ENCODE results near the gene TK2. TPM values are rescaled to one million over a fixed set of nuclear protein-coding genes. Genes with fewer than 3 reads are reported as not detected.
"Not testable (repeated sequence)": the region's sequence is repeated elsewhere in the genome, so short reads cannot be mapped to it uniquely, and the experiment has no call there.

TK2 gene
- total RNA-seq = 10 to 100 TPM; 13.4 to 13.9 TPM

- no peaks in the 10 kb centered on the region for H3K27me3 Mint-ChIP-seq
- peak; percentile 55 for DNase-seq
- peak within 1 kb of the TSS; percentile 91 for H3K27ac Mint-ChIP-seq
- H3K4me3 Mint-ChIP-seq = peak within 1 kb of the TSS; percentile 98
- peaks cover 30% of the 10 kb centered on the region for H3K36me3 Mint-ChIP-seq (ENCODE audit: low read depth)
- ChIA-PET CTCF (interaction anchor here (2.6 to 4.9 kb wide), 3 partner anchors 14 to 40 kb away, joined by 8 to 43 read pairs (median 12); no protein-coding TSS in a partner anchor), POLR2A (interaction anchor here (0.6 to 9.9 kb wide), 6 partner anchors 10 to 54 kb away, joined by 3 to 286 read pairs (median 22); partner anchors contain the start of gene CMTM3)
- H3K4me1 Mint-ChIP-seq = peaks cover 57% of the 10 kb centered on the region
- no peaks in the 10 kb centered on the region for H3K9me3 Mint-ChIP-seq
These were observed at the start of gene TK2 for GRCh38 chr16:66549284-66550131. Gene TK2, minus strand, starts transcription at chr16:66550122. Its CDS starts 61 bp downstream, at chr16:66550061.

DNA sequence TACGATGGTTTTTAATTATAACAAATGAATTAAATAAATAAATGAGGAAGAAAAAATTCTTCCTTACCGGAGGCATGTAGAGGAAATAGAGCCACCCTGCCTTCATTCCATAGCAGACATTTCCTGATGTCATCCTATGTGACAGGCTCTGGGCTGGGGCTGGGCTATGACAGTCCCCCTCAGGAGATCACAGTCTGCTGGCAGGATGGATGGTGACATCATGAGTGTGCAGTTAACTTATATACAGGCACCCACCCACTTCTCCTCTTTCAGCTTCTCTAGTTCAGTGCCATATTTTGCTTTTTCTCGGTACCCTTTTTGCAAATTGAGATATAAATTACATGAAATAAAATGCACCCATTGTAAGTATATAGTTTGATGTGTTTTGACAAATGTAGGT is 48.2 kb upstream of the TK2 start:
- no peak overlapping the region for H3K4me3 Mint-ChIP-seq
- peak overlapping the region; percentile 99 for H3K27ac Mint-ChIP-seq
- H3K36me3 Mint-ChIP-seq (ENCODE audit: low read depth) = peaks cover 18% of the 10 kb centered on the region
- H3K4me1 Mint-ChIP-seq = peaks cover 54% of the 10 kb centered on the region
- CTCF ChIA-PET = interaction anchor here (1.0 to 4.3 kb wide), 11 partner anchors 9 to 275 kb away, joined by 3 to 33 read pairs (median 4); partner anchors contain the start of gene CKLF
- POLR2A ChIA-PET = interaction anchor here (0.7 to 6.4 kb wide), 8 partner anchors 8 to 189 kb away, joined by 3 to 40 read pairs (median 5); partner anchors contain the start of gene CKLF
- peaks cover 18% of the 10 kb centered on the region for H3K9me3 Mint-ChIP-seq
- H3K27me3 Mint-ChIP-seq = no peaks in the 10 kb centered on the region
- DNase-seq = no peak

- H3K4me3 Mint-ChIP-seq = peak overlapping the region; percentile 57
- H3K27ac Mint-ChIP-seq = peak overlapping the region; percentile 99
- H3K36me3 Mint-ChIP-seq (ENCODE audit: low read depth) = peaks cover 18% of the 10 kb centered on the region
- peaks cover 18% of the 10 kb centered on the region for H3K9me3 Mint-ChIP-seq
- POLR2A ChIA-PET = interaction anchor here (0.7 to 6.4 kb wide), 14 partner anchors 8 to 188 kb away, joined by 3 to 40 read pairs (median 4); partner anchors contain the start of gene CKLF
- H3K27me3 Mint-ChIP-seq = no peaks in the 10 kb centered on the region
- CTCF ChIA-PET = interaction anchor here (1.0 to 4.3 kb wide), 11 partner anchors 8 to 276 kb away, joined by 3 to 33 read pairs (median 4); partner anchors contain the start of gene CKLF
- peaks cover 50% of the 10 kb centered on the region for H3K4me1 Mint-ChIP-seq
- DNase-seq = peak; percentile 38
These were observed 47.3 kb upstream of the TK2 start for GRCh38 chr16:66596986-66597848.

GRCh38 chr16:66596559-66596958 is 46.6 kb upstream of the TK2 start:
- H3K27ac Mint-ChIP-seq = peak overlapping the region; percentile 99
- peaks cover 18% of the 10 kb centered on the region for H3K36me3 Mint-ChIP-seq (ENCODE audit: low read depth)

DNA sequence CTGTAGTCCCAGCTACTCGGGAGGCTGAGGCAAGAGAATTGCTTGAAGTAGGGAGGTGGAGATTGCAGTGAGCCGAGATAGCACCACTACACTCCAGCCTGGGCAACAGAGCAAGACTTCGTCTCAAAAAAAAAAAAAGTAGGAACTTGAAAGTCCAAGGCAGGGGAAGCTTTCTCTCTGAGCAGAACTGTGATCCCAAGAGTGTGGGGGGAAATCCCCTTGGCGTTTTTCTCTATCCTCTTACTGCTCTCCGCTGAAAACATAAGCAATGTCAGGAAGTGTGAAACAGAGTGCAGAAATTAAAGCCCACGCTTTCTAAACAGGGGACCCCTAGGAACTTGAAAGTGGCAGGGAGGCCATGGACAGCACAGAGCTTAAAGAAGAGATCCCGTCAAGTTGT is 44.8 kb upstream of the TK2 start:
- Mint-ChIP-seq H3K36me3 (ENCODE audit: low read depth) (peaks cover 6% of the 10 kb centered on the region), H3K4me3 (no peak overlapping the region), H3K27me3 (peaks cover 2% of the 10 kb centered on the region), H3K9me3 (peaks cover 5% of the 10 kb centered on the region), H3K4me1 (peaks cover 56% of the 10 kb centered on the region), H3K27ac (peak overlapping the region; percentile 47)
- ChIA-PET POLR2A (interaction anchor here (1.8 to 1.9 kb wide), 2 partner anchors 9 to 42 kb away, joined by 5 to 8 read pairs; partner anchors contain the start of gene CKLF), CTCF (interaction anchor here (0.5 to 1.6 kb wide), 6 partner anchors 9 to 188 kb away, joined by 3 to 5 read pairs (median 3); no protein-coding TSS in a partner anchor)
- no peak for DNase-seq

More at GRCh38 chr16:66596559-66596958, 46.6 kb upstream of the TK2 start:
- not testable (repeated sequence) for H3K4me3 Mint-ChIP-seq, H3K27me3 Mint-ChIP-seq, DNase-seq
- Mint-ChIP-seq H3K9me3 (peaks cover 14% of the 10 kb centered on the region), H3K4me1 (peaks cover 52% of the 10 kb centered on the region)
- ChIA-PET CTCF (interaction anchor here (1.0 to 4.3 kb wide), 8 partner anchors 7 to 190 kb away, joined by 3 to 33 read pairs (median 8); partner anchors contain the start of gene CKLF), POLR2A (interaction anchor here (0.8 to 6.4 kb wide), 12 partner anchors 7 to 188 kb away, joined by 3 to 40 read pairs (median 4); partner anchors contain the start of gene CKLF)

DNA sequence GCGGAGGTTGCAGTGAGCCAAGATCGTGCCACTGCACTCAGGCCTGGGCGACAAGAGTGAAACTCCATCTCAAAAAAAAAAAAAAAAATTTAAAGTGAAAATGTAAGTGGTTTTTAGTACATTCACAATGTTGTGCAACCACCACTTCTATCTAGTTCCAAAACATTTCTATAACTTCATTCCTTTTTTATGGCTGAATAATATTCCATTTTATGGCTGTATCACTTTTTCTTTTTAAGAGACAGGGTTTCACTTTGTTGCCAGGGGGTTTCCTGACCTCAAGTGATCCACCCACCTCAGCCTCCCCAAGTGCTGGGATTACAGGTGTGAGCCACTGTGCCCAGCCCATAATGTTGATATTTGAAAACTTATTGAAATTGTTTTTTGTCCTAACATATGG is 42.9 kb upstream of the TK2 start:
- no peak overlapping the region for H3K27ac Mint-ChIP-seq
- H3K9me3 Mint-ChIP-seq = peaks cover 3% of the 10 kb centered on the region
- peaks cover 48% of the 10 kb centered on the region for H3K4me1 Mint-ChIP-seq
- no peaks in the 10 kb centered on the region for H3K36me3 Mint-ChIP-seq (ENCODE audit: low read depth)
- no peak for DNase-seq
- ChIA-PET CTCF (interaction anchor here (1.2 to 1.4 kb wide), 2 partner anchors 16 to 109 kb away, joined by 3 to 6 read pairs; no protein-coding TSS in a partner anchor), POLR2A (no interaction called here)
- peaks cover 2% of the 10 kb centered on the region for H3K27me3 Mint-ChIP-seq
- no peak overlapping the region for H3K4me3 Mint-ChIP-seq

DNA sequence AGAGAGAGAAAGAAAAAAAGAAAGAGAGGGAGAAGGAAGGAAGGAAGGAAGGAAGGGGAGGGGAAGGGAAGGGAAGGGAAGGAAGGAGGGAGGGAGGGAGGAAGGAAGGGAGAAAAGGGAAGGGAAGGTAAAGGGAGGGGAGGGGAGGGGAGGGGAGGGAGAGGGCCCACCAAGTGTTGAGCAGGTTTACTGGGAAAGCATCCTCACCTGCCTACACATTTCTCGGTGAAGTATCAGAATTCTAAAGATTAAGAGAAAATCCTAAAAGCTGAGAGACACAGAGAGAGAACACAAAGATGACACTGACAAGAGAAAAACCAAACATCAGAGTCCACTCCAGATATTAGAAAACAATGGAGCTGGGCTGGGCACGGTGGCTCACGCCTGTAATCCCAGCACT is 42.3 kb upstream of the TK2 start:
- H3K36me3 Mint-ChIP-seq (ENCODE audit: low read depth) = no peaks in the 10 kb centered on the region
- peaks cover 3% of the 10 kb centered on the region for H3K9me3 Mint-ChIP-seq
- no peak overlapping the region for H3K27ac Mint-ChIP-seq
- H3K4me3 Mint-ChIP-seq = no peak overlapping the region
- POLR2A ChIA-PET = no interaction called here
- peaks cover 45% of the 10 kb centered on the region for H3K4me1 Mint-ChIP-seq
- no peak for DNase-seq
- peaks cover 2% of the 10 kb centered on the region for H3K27me3 Mint-ChIP-seq
- CTCF ChIA-PET = interaction anchor here (0.9 to 1.2 kb wide), 2 partner anchors 16 to 27 kb away, joined by 3 to 6 read pairs; no protein-coding TSS in a partner anchor

- H3K36me3 Mint-ChIP-seq (ENCODE audit: low read depth) = no peaks in the 10 kb centered on the region
- H3K9me3 Mint-ChIP-seq = peaks cover 3% of the 10 kb centered on the region
- no peak for DNase-seq
- H3K27ac Mint-ChIP-seq = no peak overlapping the region
- POLR2A ChIA-PET = interaction anchor here (0.8 to 2.7 kb wide), 7 partner anchors 10 to 183 kb away, joined by 3 to 36 read pairs (median 14); partner anchors contain the start of genes CKLF and CMTM3
- CTCF ChIA-PET = interaction anchor here (1.1 to 2.8 kb wide), 10 partner anchors 11 to 184 kb away, joined by 4 to 49 read pairs (median 18); partner anchors contain the start of genes CMTM2 and CMTM3
- H3K4me1 Mint-ChIP-seq = peaks cover 34% of the 10 kb centered on the region
- no peak overlapping the region for H3K4me3 Mint-ChIP-seq
- H3K27me3 Mint-ChIP-seq = peaks cover 2% of the 10 kb centered on the region
These were observed 41.1 kb upstream of the TK2 start for GRCh38 chr16:66591018-66591417.

DNA sequence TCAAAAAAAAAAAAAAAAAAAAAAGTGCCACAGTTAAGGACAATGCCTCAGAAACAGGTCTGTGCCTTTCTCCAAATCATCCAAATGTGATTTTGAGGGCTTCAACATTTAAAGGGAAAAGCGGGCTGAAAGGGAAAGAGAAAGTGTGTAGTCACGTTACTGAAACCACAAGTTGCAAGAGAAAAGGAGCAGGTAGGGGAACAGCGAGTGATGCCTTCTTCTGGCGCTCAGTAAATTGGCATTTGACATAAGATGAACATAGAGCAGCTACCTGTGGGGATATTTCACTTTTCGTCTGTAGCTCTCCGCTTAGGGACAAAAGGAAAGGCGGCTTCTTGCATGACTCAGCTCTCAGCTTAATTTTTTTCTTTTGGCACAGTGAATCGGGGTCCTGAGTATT is 40.4 kb upstream of the TK2 start:
- DNase-seq = peak; percentile 31
- Mint-ChIP-seq H3K4me1 (peaks cover 33% of the 10 kb centered on the region), H3K27ac (peak overlapping the region; percentile 34), H3K27me3 (peaks cover 2% of the 10 kb centered on the region), H3K36me3 (ENCODE audit: low read depth) (no peaks in the 10 kb centered on the region), H3K4me3 (peak overlapping the region; percentile 67), H3K9me3 (peaks cover 3% of the 10 kb centered on the region)
- CTCF ChIA-PET = interaction anchor here (0.6 to 2.8 kb wide), 18 partner anchors 8 to 183 kb away, joined by 3 to 49 read pairs (median 12); partner anchors contain the start of genes CKLF, CMTM2, CMTM3 and TK2
- POLR2A ChIA-PET = interaction anchor here (0.8 to 2.7 kb wide), 8 partner anchors 8 to 182 kb away, joined by 3 to 36 read pairs (median 10); partner anchors contain the start of genes CKLF and CMTM3

DNA sequence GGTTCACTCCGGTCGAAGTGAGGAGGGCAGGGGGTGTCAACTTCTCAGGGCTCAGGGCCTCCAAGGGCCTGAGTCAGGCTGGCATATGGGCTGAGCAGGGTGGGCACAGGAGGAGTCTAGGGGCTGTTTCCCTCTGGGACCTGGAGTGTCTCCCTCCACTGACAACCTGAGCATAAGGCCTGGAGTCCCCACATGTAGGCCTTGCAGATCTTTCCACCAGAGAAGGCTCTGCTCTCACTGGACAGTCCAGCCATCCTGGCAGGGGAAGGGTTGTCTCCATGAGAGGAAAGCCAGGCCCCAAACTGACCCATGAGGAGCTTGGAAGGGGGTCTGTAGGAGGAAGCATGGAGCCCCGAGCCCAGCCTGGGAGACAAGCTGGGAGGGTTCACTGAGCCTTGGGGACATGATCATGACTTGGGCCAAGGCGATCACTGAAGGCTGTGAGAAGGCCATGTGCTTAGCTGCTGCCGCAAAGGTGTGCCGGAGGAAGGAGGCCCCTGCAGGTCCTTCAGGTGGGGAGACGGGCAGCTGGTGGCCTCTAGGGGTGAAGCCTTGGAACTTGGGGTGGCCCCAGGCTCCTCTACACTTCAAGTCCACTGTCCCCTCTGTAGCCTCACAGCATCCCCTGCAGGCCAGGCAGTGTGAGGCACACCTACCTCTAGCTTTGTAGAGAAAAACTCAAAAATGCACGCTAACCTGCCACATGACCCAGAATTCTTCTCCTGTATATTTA is 39.2 kb upstream of the TK2 start:
- H3K36me3 Mint-ChIP-seq (ENCODE audit: low read depth) = no peaks in the 10 kb centered on the region
- CTCF ChIA-PET = interaction anchor here (0.5 to 2.8 kb wide), 27 partner anchors 9 to 247 kb away, joined by 3 to 49 read pairs (median 5); partner anchors contain the start of genes CKLF, CMTM2, CMTM3 and TK2
- peaks cover 2% of the 10 kb centered on the region for H3K27me3 Mint-ChIP-seq
- H3K27ac Mint-ChIP-seq = peak overlapping the region; percentile 47
- H3K9me3 Mint-ChIP-seq = peaks cover 3% of the 10 kb centered on the region
- peak; percentile 81 for DNase-seq
- H3K4me3 Mint-ChIP-seq = peak overlapping the region; percentile 67
- peaks cover 26% of the 10 kb centered on the region for H3K4me1 Mint-ChIP-seq
- POLR2A ChIA-PET = interaction anchor here (1.1 to 2.7 kb wide), 9 partner anchors 9 to 182 kb away, joined by 4 to 36 read pairs (median 5); partner anchors contain the start of genes CKLF, CMTM2 and CMTM3

DNA sequence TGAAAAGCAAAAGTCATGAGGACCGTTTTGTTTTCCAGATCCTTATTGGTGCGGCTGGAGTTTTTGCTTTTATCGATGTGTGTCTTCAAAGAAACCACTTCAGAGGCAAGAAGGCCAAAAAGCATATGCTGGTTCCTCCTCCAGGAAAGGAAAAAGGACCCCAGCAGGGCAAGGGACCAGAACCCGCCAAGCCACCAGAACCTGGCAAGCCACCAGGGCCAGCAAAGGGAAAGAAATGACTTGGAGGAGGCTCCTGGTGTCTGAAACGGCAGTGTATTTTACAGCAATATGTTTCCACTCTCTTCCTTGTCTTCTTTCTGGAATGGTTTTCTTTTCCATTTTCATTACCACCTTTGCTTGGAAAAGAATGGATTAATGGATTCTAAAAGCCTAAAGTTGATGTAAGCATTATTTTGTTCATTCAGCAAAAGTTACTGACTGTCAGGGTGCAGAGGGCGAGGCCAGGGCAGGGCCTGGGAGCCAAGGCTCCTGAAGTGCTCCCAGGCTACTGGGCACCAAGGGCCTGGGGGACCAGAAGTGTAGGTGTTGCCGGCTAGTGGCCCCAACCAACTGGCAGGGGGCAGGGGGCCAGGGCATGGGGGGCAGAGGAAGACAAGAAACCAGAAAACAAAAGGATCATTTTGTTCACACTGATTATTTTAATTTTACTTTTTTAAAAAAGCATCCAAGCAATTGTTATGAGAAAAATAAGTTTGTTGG is 38.1 kb upstream of the TK2 start:
- H3K27ac Mint-ChIP-seq = no peak overlapping the region
- ChIA-PET POLR2A (no interaction called here), CTCF (interaction anchor here (2.4 to 2.8 kb wide), 3 partner anchors 10 to 181 kb away, joined by 14 to 49 read pairs (median 15); no protein-coding TSS in a partner anchor)
- no peaks in the 10 kb centered on the region for H3K36me3 Mint-ChIP-seq (ENCODE audit: low read depth)
- DNase-seq = no peak
- no peaks in the 10 kb centered on the region for H3K9me3 Mint-ChIP-seq
- H3K4me3 Mint-ChIP-seq = no peak overlapping the region
- H3K27me3 Mint-ChIP-seq = peaks cover 2% of the 10 kb centered on the region
- peaks cover 26% of the 10 kb centered on the region for H3K4me1 Mint-ChIP-seq

All from activated CD4-positive, alpha-beta memory T cell treated with anti-CD3 and anti-CD28 coated beads, Interleukin-2, amount 10 ng/mL, durations not matched to agents 7 days and 5 days (primary cell).